ENCODE measurements around the gene IGFLR1.

GRCh38 chr19:35703343-35703742 lies 38.9 kb downstream of the IGFLR1 start:
- TF ChIP-seq, protein P1, sequence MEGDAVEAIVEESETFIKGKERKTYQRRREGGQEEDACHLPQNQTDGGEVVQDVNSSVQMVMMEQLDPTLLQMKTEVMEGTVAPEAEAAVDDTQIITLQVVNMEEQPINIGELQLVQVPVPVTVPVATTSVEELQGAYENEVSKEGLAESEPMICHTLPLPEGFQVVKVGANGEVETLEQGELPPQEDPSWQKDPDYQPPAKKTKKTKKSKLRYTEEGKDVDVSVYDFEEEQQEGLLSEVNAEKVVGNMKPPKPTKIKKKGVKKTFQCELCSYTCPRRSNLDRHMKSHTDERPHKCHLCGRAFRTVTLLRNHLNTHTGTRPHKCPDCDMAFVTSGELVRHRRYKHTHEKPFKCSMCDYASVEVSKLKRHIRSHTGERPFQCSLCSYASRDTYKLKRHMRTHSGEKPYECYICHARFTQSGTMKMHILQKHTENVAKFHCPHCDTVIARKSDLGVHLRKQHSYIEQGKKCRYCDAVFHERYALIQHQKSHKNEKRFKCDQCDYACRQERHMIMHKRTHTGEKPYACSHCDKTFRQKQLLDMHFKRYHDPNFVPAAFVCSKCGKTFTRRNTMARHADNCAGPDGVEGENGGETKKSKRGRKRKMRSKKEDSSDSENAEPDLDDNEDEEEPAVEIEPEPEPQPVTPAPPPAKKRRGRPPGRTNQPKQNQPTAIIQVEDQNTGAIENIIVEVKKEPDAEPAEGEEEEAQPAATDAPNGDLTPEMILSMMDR (IDR thresholded peaks at IDR 0.05) = no peak
- TF ChIP-seq, protein P2, sequence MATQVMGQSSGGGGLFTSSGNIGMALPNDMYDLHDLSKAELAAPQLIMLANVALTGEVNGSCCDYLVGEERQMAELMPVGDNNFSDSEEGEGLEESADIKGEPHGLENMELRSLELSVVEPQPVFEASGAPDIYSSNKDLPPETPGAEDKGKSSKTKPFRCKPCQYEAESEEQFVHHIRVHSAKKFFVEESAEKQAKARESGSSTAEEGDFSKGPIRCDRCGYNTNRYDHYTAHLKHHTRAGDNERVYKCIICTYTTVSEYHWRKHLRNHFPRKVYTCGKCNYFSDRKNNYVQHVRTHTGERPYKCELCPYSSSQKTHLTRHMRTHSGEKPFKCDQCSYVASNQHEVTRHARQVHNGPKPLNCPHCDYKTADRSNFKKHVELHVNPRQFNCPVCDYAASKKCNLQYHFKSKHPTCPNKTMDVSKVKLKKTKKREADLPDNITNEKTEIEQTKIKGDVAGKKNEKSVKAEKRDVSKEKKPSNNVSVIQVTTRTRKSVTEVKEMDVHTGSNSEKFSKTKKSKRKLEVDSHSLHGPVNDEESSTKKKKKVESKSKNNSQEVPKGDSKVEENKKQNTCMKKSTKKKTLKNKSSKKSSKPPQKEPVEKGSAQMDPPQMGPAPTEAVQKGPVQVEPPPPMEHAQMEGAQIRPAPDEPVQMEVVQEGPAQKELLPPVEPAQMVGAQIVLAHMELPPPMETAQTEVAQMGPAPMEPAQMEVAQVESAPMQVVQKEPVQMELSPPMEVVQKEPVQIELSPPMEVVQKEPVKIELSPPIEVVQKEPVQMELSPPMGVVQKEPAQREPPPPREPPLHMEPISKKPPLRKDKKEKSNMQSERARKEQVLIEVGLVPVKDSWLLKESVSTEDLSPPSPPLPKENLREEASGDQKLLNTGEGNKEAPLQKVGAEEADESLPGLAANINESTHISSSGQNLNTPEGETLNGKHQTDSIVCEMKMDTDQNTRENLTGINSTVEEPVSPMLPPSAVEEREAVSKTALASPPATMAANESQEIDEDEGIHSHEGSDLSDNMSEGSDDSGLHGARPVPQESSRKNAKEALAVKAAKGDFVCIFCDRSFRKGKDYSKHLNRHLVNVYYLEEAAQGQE (IDR thresholded peaks at IDR 0.05) = no peak
- TF ChIP-seq, protein P3, sequence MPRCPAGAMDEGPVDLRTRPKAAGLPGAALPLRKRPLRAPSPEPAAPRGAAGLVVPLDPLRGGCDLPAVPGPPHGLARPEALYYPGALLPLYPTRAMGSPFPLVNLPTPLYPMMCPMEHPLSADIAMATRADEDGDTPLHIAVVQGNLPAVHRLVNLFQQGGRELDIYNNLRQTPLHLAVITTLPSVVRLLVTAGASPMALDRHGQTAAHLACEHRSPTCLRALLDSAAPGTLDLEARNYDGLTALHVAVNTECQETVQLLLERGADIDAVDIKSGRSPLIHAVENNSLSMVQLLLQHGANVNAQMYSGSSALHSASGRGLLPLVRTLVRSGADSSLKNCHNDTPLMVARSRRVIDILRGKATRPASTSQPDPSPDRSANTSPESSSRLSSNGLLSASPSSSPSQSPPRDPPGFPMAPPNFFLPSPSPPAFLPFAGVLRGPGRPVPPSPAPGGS (IDR thresholded peaks at IDR 0.05) = no peak
